Cortex of kidney (tissue), 1 donor: ENCODE data around the gene ZRANB1.

ENCODE experiments used
- DNase-seq: peaks from one replicate; lab custom pipeline; 2025; lab: John Stamatoyannopoulos, UW

Gene ZRANB1

DNA sequence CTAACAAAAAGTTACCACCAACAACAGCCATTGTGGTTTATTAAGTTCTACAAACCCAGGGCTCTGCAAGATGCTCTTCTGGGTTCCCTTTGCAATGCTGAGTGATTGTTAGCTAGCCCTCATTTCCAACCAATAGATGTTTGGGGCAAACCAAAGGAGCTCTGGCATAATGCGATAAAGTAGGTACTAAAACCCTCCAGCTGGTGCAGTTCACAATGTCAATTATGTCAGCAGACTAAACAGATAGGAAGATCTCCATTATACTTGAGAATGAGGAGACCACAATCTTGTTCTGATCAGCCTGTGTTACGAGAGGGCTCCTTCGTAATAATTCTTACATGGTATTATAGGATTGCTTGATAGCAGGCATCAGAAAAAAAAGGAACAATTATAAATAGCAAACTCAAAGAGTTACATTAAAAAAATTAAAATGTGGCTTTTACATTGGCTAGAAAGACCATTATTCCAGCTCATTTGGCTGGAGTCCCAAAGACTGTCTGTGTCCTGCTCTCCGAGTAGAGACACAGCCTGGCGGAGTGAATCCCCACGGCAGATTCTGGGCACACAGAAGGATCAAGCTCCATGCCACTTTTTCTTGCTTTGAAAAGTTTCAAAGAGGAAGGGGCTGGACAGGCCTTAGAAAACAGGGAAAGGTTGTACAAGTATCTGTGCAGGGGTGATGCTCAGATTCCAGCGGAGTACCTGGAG, 93.8 kb downstream of the ZRANB1 start:
- DNase-seq, result no peak

DNA sequence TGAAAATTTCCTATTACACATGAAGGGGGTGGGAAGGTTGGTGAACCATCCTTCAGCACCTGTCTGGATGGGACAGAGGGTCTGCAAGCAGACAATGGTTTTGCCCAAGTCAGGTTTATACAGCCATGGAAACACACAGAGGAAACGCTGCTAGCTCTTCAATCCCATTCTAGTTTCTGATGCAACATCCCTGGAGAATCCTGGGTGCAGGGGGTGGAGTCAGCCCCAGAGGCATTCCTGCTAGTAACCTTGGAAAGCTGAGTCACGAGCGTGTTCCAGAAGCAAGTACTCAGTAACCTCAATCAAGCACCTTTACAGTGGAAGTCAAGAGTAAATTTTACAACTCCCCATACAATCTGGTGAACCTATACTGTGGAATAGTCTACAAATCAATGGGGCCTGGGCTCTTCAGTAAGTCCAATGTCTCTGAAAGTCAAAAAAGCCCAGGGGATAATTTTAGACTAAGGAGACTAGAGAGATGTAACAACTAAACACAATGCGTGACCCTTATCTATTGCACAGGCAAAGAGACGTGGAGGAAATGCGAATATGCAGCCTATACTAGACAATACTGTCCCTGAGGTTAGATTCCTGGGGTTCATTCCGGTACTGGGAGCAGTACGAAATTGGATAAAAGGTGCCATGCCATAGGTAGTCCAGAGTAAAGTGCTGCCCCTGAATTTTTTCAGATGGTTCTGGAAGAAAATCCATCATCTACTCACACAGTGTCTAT, 95.4 kb downstream of the ZRANB1 start:
- no peak for DNase-seq
